Kidney (tissue), 14 donors: ENCODE measurements around the gene TMEM179B. TPM values are rescaled to one million over a fixed set of nuclear protein-coding genes. Genes with fewer than 3 reads are reported as not detected.
"Not testable (repeated sequence)": the region's sequence is repeated elsewhere in the genome, so short reads cannot be mapped to it uniquely, and the experiment has no call there.

Source experiments
- DNase-seq, 5 donors: peaks; one replicate each; pipeline ENCODE4 v3.0.0-alpha.2; 2013 to 2020
- FAIRE-seq: peaks from 2 replicates; lab custom pipeline; 2012; peaks lifted over from hg19 to GRCh38; lab: Jason Lieb, UNC
- H3K27ac ChIP-seq, 2 donors: one replicate each; pipeline ENCODE4 v1.7.0; 2013; ENCODE audit warnings: low read depth in 2 of 2, low read length in 2 of 2, inconsistent platforms in 1 of 2
- H3K27me3 ChIP-seq: one replicate; pipeline ENCODE4 v1.7.1; 2013; ENCODE audit warnings: low read length, inconsistent platforms; ENCODE audit not compliant: control insufficient read depth, insufficient read depth
- H3K36me3 ChIP-seq, 3 donors: one replicate each; pipeline versions ENCODE4 v1.7.0 to v1.7.1; 2013; ENCODE audit warnings: low read length in 3 of 3, control low read depth in 1 of 3, inconsistent platforms in 1 of 3; ENCODE audit not compliant: insufficient read depth in 3 of 3, control insufficient read depth in 2 of 3
- H3K4me1 ChIP-seq, 3 donors: one replicate each; pipeline versions ENCODE4 v1.7.0 to v1.7.1; 2013; ENCODE audit warnings: low read length in 3 of 3, inconsistent platforms in 1 of 3, low read depth in 1 of 3; ENCODE audit not compliant: control insufficient read depth in 2 of 3, insufficient read depth in 2 of 3
- H3K4me3 ChIP-seq, 3 donors: one replicate each; pipeline versions ENCODE4 v1.7.0 to v1.8.1; 2013; ENCODE audit warnings: low read length in 3 of 3, control low read depth in 1 of 3, inconsistent platforms in 1 of 3
- H3K9ac ChIP-seq, 3 donors: one replicate each; pipeline versions ENCODE4 v1.7.0 to v1.7.1; 2013; ENCODE audit warnings: low read length in 3 of 3, control low read depth in 1 of 3, inconsistent platforms in 1 of 3
- H3K9me3 ChIP-seq, 3 donors: one replicate each; pipeline versions ENCODE4 v1.7.0 to v1.7.1; 2013; ENCODE audit warnings: low read length in 3 of 3, control low read depth in 1 of 3, inconsistent platforms in 1 of 3; ENCODE audit not compliant: control insufficient read depth in 2 of 3, insufficient read depth in 1 of 3
- intact Hi-C: fragments of 100-400 bp; cut with DNase I; formaldehyde crosslinking; loops from one replicate; pipeline ENCODE4 v1.11.1; 2022
- polyA plus RNA-seq: library from polyadenylated mRNA; stranded (reverse); fragments of 350-450 nt; fragmentation: Illumina TruSeq; extraction: RNeasy Lipid Tissue Mini Kit (QIAGEN cat#74804); gene quantifications from one replicate; pipeline ENCODE4 v1.2.3, GENCODE V29; 2014; ENCODE audit warnings: low read depth, low replicate concordance; ENCODE audit not compliant: insufficient read depth
- total RNA-seq: library from RNA; stranded (reverse); fragmentation: NEBNext Ultra II Directional; extraction: Animal tissue kit (Norgen Biotek cat#: 25700); gene quantifications from one replicate; pipeline ENCODE4 v1.2.1, GENCODE V29; 2021
- TF ChIP-seq, protein P1 (sequence below): IDR thresholded peaks from 3 replicates; pipeline ENCODE4 v1.5.1; 2012; ENCODE audit warnings: mild to moderate bottlenecking, moderate library complexity, borderline replicate concordance; ENCODE audit not compliant: insufficient read depth; ENCODE audit errors: extremely low read depth
- donor health status: control.
- donor health status: control.
- donor health status: control.
- donor health status: control.
- donor health status: control.
- donor health status: DM: yes; HTN: yes; CAD: no.
- donor health status: Normal renal cell carcinoma (clear cell type).

Gene TMEM179B
- total and polyA plus RNA-seq, 2 donors from 2014 or later, result 57.1 to 105 TPM

DNA sequence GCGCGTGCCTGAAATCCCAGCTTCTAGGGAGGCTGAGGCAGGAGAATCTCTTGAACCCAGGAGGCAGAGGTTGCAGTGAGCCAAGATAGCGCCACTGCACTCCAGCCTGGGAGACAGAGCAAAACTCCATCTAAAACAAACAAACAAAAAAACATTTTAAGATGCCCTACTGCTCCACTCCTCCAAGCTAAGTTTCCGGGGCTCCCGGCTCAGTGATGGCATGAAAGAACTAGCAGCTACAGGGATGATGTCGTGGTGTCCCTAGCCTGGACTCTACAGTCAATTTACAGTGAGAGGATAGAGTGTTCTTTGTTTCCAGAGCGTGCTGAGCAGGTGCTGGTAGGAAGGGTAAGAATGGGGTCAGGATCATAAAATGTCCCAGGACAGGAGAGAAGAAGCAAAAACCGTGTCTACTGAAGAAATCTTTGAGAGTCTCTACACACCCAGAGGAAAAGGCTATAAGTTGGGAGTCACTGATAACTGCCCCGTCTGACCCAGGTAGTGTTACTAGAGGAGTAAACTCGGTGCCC is 32.1 kb upstream of the TMEM179B start:
- Histone ChIP-seq H3K9me3 (no peaks in the 10 kb centered on the region), H3K36me3 (peaks cover 0 to 10% (median 4%) of the 10 kb centered on the region in 3 donors), H3K9ac (no peak overlapping the region), H3K4me1 (peaks cover 0 to 13% (median 12%) of the 10 kb centered on the region in 3 donors), H3K27me3 (no peaks in the 10 kb centered on the region), H3K4me3 (no peak overlapping the region), H3K27ac (no peak overlapping the region)
- intact Hi-C loops, result no loop called here
- no peak for FAIRE-seq
- TF ChIP-seq, protein P1, sequence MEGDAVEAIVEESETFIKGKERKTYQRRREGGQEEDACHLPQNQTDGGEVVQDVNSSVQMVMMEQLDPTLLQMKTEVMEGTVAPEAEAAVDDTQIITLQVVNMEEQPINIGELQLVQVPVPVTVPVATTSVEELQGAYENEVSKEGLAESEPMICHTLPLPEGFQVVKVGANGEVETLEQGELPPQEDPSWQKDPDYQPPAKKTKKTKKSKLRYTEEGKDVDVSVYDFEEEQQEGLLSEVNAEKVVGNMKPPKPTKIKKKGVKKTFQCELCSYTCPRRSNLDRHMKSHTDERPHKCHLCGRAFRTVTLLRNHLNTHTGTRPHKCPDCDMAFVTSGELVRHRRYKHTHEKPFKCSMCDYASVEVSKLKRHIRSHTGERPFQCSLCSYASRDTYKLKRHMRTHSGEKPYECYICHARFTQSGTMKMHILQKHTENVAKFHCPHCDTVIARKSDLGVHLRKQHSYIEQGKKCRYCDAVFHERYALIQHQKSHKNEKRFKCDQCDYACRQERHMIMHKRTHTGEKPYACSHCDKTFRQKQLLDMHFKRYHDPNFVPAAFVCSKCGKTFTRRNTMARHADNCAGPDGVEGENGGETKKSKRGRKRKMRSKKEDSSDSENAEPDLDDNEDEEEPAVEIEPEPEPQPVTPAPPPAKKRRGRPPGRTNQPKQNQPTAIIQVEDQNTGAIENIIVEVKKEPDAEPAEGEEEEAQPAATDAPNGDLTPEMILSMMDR, result no peak
- DNase-seq, result peak in 1 of 5 donors; percentile 24

DNA sequence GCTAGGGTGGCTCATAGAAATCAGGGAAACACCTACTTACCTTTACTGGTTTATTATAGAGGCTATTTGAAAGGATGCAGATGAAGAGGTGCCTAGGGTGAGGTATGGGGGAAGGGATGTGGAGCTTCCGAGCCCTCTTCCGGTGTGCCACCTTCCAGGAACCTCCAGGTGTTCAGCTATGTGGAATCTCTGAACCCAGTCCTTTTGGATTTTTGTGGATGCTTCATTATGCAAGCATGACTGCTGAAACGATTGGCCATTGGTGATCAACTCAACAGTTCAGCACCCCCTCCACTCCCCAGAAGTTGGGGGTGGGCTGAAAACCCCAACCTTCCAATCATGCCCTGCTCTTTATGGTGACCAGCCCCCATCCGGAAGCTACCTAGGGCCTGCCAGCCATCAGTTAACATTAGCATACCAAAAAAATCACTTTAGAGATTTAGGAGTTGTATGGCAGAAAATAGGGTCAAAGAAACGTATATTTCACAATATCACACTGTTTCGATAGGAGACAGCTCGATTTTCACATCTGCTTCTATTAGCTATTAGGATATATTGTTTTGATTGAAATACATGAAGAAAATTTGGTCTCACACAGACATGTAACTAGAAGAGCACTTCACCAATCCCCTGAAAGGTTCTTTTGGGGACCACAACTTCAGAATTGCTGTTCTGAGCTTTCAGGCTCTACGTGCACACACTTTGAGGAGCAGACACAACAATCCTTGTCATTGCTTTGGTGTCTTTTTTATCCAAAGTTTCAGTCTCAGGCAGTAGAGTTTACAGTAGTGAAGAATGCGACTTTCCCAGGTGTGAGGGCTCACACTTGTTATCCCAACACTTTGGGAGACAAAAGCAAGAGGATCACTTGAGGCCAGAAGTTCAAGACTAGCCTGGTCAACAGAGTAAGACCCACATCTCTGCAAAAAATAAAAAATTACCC is 29.1 kb upstream of the TMEM179B start:
- Histone ChIP-seq H3K9ac (no peak overlapping the region), H3K27me3 (no peaks in the 10 kb centered on the region), H3K4me1 (peaks cover 0 to 15% (median 15%) of the 10 kb centered on the region in 3 donors), H3K4me3 (no peak overlapping the region), H3K36me3 (no peaks in the 10 kb centered on the region), H3K9me3 (no peaks in the 10 kb centered on the region), H3K27ac (no peak overlapping the region)
- intact Hi-C loops, result no loop called here
- TF ChIP-seq, protein P1, result no peak
- FAIRE-seq (no peak), DNase-seq (no peak)

DNA sequence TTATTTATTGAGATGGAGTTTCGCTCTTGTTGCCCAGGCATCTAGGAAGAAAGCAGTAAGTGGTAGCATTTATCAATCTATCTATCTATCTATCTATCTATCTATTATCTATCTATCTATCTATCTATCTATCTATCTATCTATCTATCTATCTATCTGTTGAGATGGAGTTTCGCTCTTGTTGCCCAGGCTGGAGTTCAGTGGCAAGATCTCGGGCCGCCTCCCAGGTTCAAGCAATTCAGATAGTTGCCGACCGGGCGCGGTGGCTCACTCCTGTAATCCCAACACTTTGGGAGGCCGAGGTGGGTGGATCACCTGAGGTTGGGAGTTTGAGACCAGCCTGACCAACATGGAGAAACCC is 26.4 kb upstream of the TMEM179B start:
- Histone ChIP-seq H3K4me3 (peak overlapping the region in 2 of 3 donors; percentile 11 to 95), H3K4me1 (peaks cover 0 to 11% (median 10%) of the 10 kb centered on the region in 3 donors)
- H3K27me3 ChIP-seq, FAIRE-seq, intact Hi-C loops, H3K9ac ChIP-seq, H3K9me3 ChIP-seq, DNase-seq, H3K36me3 ChIP-seq, H3K27ac ChIP-seq: not testable (repeated sequence)

DNA sequence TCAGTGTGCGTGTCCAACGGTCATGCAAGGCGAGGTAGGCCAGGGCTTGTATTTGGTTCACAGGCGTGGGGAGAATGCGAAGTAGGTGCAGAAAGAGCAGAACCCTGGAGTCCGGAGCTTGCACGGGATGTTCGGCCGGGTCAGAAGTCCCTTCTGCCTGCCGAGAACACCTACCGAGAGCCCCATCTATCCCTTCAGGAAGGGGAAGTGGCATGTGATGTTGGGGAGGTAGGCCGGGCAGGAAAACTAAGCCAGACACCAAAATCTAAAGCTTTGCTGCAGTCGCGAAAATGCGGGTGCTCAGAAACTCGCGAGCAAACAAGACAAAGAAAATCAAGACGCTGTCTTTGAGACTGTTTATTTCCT is 16.4 kb upstream of the TMEM179B start:
- DNase-seq (peak in 2 of 5 donors; percentile 54 to 64), FAIRE-seq (no peak)
- intact Hi-C loops, result no loop called here
- TF ChIP-seq, protein P1, result no peak
- Histone ChIP-seq H3K9me3 (no peaks in the 10 kb centered on the region), H3K9ac (peak overlapping the region; percentile 59 to 78 (median 65)), H3K36me3 (peaks cover 4 to 15% (median 10%) of the 10 kb centered on the region in 3 donors), H3K4me3 (peak overlapping the region; percentile 74 to 87 (median 86)), H3K4me1 (peaks cover 0 to 8% (median 7%) of the 10 kb centered on the region in 3 donors), H3K27me3 (no peaks in the 10 kb centered on the region), H3K27ac (peak overlapping the region; percentile 92 to 99)
